NOMO-1 treated with DMSO at 0.1 percent for 48 hours (cell line): ENCODE measurements around the gene R3HDM4.

Experiments
- DNase-seq: peaks from one replicate; lab custom pipeline; 2025; ENCODE audit not compliant: unreplicated experiment; lab: John Stamatoyannopoulos, UW

R3HDM4 gene

GRCh38 chr19:917323-918151 lies 4.5 kb upstream of the R3HDM4 start, which contains the start of gene KISS1R:
Gene KISS1R, plus strand, starts transcription at chr19:917333. Its CDS starts 170 bp downstream, at chr19:917503.
- peak; percentile 37 for DNase-seq

- DNase-seq, result no peak
Measured at GRCh38 chr19:916645-917322, 3.8 kb upstream of the R3HDM4 start.

GRCh38 chr19:912181-913079 lies 589 bp downstream of the R3HDM4 start:
- no peak for DNase-seq

- no peak for DNase-seq
Measured at GRCh38 chr19:911197-912033, 1.6 kb downstream of the R3HDM4 start.

- no peak for DNase-seq
Measured at GRCh38 chr19:907183-907853, 5.7 kb downstream of the R3HDM4 start.

- DNase-seq, result no peak
Measured at GRCh38 chr19:906480-906879, 6.5 kb downstream of the R3HDM4 start.

GRCh38 chr19:904545-904944 lies 8.5 kb downstream of the R3HDM4 start:
- DNase-seq, result no peak

- DNase-seq, result no peak
Measured at GRCh38 chr19:903266-903797, 9.7 kb downstream of the R3HDM4 start.

- DNase-seq, result no peak
Measured at GRCh38 chr19:902446-903226, 10.4 kb downstream of the R3HDM4 start.

GRCh38 chr19:902093-902370 lies 11.0 kb downstream of the R3HDM4 start:
- no peak for DNase-seq

GRCh38 chr19:901216-902092 lies 11.6 kb downstream of the R3HDM4 start:
- no peak for DNase-seq

GRCh38 chr19:900302-901111 lies 12.5 kb downstream of the R3HDM4 start:
- DNase-seq, result no peak

GRCh38 chr19:900043-900301 lies 13.0 kb downstream of the R3HDM4 start:
- DNase-seq, result no peak

GRCh38 chr19:899336-900042 lies 13.5 kb downstream of the R3HDM4 start:
- DNase-seq, result no peak

- DNase-seq, result no peak
Measured at GRCh38 chr19:898663-899062, 14.4 kb downstream of the R3HDM4 start.

GRCh38 chr19:897442-898039 lies 15.5 kb downstream of the R3HDM4 start:
- DNase-seq, result no peak

GRCh38 chr19:896999-897398 lies 16.0 kb downstream of the R3HDM4 start:
- DNase-seq, result no peak
